ENCODE measurements around the gene IRF7.

IRF7 gene

DNA sequence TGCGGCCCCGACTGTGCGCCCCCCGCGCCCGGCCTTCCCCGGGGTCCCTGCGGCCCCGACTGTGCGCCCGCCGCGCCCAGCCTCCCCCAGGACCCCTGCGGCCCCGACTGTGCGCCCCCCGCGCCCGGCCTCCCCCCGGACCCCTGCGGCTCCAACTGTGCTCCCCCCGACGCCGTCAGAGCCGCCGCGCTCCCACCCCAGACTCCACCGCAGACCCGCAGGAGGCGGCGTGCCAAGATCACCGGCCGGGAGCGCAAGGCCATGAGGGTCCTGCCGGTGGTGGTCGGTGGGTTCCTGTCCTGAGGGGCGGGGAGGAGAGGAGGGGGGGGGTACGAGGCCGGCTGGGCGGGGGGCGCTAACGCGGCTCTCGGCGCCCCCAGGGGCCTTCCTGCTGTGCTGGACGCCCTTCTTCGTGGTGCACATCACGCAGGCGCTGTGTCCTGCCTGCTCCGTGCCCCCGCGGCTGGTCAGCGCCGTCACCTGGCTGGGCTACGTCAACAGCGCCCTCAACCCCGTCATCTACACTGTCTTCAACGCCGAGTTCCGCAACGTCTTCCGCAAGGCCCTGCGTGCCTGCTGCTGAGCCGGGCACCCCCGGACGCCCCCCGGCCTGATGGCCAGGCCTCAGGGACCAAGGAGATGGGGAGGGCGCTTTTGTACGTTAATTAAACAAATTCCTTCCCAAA, 24.4 kb upstream of the IRF7 start:
- DNase-seq, result no peak

DNA sequence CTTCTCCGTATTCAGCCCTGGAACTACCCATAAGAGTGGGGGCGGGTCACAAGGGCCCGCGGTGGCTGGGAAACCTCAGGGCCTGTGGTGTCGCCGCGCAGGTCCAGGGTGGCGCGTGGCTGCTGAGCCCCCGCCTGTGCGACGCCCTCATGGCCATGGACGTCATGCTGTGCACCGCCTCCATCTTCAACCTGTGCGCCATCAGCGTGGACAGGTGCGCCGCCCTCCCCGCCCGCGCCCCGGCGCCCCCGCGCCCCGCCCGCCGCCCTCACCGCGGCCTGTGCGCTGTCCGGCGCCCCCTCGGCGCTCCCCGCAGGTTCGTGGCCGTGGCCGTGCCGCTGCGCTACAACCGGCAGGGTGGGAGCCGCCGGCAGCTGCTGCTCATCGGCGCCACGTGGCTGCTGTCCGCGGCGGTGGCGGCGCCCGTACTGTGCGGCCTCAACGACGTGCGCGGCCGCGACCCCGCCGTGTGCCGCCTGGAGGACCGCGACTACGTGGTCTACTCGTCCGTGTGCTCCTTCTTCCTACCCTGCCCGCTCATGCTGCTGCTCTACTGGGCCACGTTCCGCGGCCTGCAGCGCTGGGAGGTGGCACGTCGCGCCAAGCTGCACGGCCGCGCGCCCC, 23.7 kb upstream of the IRF7 start:
- no peak for DNase-seq

DNA sequence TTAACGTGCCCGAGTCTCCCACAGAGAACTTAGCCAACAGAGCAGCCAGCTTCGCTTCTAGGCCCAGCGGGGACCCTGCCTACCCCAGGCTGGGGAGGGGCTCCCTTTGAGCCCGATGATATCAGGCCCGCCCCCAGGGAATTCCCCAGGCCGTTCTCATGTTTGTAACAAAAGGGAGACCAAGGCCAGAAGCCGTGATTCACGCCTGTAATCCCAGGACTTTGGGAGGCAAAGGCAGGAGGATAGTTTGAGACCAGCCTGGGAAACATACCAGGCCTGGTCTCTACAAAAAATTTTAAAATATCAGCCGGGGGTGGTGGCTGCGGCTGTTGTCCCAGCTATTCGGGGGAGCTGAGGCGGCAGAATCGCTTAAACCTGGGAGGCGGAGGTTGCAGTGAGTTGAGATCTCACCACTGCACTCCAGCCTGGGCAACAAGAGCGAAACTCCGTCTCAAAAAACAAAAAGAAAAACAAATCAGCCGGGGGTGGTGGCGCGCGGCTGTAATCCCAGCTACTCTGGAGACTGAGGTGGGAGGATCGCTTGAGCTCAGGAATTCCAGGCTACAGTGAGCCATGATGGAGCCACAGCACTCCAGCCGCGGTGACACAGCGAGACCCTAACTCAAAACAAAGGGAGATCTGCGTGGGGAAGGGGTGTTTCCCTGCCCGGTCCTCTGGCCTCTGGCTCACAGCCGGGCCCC, 23.0 kb upstream of the IRF7 start:
- DNase-seq, result no peak

DNA sequence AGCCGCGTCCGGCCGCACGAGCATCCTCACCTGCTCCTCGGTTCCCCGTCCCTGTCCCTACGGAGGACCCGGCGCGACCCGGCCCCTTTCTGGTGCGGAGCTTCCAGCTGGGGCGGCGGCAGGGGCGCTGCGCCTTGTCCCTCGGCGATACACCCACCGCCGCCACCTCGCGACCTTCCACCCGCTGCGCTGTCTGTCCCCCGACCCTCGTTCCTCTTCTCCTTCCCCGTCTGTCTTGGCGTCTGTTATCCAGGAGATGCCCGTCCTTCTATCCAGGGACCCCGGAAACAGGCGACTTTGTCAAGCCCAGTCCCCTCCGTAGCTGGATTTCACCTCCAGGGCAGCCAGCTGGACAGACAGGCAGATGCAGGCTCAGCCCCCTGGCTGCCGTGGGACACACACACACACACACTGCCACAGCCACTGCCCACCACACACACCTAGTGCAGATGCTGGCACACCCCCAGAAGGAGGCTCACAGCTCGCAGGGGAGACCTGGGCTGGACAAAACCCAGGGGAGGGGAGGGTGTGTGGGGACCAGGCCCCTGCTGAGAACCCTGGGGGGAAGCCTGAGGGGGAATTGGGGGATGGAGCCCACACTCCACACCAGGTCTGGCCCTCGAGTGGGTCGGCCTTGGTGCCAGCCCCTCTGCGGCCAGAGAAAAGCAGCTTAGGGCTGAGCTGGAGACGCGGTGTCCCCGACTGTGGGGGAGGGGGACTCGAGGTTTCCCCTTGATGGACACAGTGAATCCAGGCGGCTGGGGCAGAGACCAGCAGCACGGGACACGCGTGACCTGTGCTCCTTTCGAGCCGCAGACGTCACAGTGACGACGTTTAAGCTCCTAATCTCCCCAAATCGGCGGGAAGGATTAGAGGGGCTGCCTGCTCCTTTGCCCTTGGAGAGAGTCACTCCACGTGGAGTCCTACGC, 22.1 kb upstream of the IRF7 start:
- no peak for DNase-seq

DNA sequence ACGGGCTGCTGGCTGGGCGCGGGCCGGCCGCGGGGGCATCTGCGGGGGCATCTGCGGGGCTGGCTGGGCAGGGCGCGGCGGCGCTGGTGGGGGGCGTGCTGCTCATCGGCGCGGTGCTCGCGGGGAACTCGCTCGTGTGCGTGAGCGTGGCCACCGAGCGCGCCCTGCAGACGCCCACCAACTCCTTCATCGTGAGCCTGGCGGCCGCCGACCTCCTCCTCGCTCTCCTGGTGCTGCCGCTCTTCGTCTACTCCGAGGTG, 21.5 kb upstream of the IRF7 start:
- no peak for DNase-seq

DNA sequence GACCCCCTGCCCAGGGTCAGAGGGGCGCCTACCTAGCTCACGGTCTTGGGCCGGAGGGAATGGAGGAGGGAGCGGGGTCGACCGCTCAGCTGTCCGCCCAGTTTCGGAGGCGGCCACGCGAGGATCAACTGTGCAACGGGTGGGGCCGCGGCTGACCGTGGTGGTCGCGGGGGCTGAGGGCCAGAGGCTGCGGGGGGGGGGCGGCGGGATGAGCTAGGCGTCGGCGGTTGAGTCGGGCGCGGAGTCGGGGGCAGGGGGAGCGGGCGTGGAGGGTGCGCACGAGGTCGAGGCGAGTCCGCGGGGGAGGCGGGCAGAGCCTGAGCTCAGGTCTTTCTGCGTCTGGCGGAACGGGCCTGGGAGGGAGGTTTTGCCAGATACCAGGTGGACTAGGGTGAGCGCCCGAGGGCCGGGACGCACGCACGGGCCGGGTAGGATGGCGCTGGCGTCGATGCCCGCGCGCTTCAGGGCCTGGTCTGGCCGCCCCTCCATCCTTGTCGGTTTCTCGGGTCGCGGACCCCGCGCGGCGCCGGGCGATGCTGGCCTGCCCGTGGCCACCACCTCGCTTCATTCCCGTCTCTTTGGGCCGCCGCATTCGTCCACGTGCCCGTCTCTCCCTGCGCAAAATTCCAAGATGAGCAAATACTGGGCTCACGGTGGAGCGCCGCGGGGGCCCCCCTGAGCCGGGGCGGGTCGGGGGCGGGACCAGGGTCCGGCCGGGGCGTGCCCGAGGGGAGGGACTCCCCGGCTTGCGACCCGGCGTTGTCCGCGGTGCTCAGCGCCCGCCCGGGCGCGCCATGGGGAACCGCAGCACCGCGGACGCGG, 21.0 kb upstream of the IRF7 start, which contains the start of gene DRD4:
Gene DRD4 (plus strand): TSS at position 759 of the 822 bp plus-strand sequence. CDS start 36 bp downstream, at position 795.
- no peak for DNase-seq

DNA sequence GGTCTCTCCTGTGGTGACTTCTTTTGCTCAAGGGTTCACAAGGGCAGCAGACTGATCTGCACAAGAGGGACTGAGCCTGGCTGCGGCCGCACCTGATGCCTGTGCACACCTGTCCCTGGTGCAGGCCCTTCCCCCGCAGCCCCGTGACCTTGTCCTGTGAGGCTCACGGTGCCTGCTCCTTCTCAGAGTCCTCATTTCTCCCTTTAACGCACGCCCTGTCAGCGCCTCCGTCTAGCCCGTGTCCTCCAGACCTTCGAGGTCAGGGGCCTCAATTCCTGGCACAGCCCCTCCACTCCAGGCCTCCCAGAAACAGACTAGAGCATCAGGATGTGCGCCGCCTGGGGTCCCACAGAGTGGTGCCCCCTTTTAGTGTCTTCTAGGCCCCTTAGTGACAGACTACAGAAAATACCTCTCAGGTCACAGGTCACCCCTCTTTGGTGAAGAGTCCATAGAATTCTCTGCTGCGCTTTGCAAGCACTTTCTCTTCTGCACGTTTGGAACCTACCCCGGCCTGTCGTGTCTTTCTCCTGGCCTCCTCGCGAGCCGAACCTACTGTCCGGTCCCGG, 20.3 kb upstream of the IRF7 start:
- no peak for DNase-seq

DNA sequence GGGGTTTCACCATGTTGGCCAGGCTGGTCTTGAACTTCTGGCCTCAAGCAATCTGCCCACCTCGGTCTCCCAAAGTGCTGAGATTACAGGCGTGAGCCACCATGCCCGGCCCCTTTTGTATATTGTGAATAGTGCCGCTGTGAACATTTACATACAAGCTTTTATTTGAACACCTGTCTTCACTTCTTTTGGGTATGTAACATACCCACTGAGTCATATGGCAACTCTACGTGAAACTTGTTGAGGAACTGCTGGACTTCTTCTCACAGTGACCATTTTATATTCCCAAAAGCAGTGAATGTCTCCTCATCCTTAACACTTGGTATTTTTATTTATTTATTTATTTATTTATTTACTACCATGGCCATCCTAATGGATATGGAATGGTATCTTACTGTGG, 15.1 kb upstream of the IRF7 start:
- DNase-seq, result no peak

DNA sequence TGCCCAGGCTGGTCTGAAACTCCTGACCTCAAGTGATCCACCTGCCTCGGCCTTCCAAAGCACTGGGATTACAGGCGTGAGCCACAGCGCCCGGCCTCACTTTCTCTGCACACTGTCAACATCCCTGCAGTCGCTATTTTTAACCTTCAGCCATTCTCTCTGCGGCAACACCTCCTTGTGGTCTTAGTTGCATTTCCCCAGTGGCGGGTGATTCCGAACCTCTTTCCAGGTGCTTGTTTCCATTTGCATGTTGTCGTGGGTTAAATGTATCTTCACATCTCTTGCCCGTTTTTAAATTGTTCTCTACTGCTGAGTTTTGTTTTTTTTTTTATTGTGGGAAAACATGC, 13.5 kb upstream of the IRF7 start:
- DNase-seq, result no peak

DNA sequence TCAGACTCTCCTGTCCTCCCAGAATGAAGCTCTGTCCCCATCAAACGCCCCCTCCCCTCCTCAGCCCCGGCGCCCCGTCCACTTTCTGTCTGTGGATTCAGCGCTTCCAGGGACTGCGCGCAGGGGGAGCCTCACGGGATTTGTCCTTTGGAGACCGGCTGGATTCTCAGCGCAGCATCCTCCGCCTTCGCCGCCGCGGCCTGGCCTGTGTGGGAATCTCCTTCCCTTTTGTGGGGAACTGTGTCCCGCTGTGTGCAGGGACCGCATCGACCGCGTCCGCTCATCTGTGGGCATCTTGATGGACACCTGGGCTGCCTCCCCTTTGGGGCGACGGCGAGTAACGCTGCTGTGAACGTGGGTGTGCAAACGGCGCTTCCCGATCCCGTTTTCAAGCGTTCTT, 12.3 kb upstream of the IRF7 start:
- DNase-seq, result no peak

DNA sequence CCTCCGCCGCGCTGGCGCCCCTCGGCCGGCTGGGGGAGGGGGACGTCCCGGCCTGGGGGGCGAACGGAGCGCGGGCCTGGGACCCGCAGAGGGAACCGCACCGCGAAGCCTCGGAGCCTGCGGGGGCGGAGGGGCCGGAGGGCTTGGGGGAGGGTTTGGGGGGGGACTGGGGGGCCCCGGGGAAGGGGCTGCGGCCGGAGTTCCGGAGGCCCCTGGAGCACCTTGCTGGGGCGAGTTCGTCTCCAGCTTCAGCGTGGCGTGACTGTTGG, 11.5 kb upstream of the IRF7 start:
- DNase-seq, result no peak

DNA sequence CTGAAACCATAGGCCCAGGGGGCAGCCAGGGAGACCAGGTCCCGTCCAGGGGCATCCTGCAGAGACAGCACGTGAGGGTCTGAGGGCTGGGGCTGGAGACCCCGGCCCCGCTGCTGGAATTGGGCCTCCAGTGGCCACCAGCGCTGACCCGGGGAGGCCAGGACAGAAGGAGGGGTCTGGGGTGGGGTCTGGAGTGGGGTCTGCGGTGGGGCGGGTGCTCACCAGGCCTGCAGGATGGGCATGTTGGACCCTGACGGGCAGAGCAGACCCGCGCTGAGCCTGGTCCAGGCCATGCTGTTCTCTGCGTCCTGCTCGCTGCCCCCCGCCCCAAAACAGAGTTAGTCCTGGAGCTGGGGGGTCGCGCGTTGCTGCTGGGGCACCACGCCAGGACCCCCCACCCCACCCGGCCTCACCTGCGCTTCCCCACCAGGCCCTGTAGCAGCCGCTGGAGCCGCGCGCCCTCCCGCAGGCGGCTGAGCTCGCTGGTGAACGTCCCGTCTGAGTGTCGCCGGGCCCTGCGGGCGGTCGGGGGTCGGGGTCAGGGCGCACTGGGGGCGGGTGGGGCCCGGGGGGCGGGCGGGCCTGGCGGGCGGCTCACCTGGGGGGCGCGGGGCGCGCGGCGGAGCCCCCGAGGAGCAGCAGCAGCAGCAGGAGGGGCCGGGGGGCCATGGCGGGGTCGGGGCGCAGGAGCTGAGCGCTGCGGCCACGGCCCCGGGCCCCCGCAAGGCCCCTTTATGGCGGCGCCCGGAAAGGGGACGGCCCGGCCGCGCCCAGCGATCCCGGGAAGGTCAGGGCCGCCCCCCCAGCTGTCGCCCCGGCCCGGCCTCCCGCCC, 10.9 kb upstream of the IRF7 start, which contains the start of gene SCT:
Gene SCT (minus strand): TSS at position 707 of the 833 bp plus-strand sequence. CDS start 38 bp downstream, at position 669.
- DNase-seq, result no peak

DNA sequence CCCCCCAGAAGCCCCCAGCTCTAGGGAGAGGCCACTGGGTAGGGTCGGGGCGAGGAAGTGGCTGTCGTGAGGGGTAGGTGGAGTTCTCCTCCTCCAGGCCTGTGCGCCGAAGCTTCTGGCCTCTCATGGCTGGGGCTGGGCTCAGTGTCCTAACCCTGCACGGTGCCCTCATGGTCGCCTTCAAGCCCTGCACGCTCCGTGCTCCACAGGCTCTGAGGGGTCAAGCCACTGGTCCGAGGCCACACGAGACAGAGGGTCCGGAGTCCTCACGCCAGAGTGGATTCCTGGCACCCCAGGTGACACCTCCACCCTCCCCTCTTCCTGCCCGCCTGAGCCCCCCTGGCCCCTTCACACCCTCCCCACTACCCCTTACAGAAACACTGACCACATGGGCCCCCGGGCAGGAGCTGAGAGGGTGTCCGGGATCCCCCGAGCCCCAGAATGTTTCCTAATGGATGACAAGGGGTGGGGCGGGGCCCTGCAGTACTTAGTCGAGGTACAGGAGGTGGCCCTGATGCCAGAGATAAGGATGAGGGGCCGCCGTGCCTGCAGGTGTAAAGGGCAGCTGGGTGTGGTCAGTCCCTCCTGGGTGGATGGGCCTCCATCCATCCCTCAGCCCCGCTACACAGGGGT, 10.0 kb upstream of the IRF7 start:
- no peak for DNase-seq

DNA sequence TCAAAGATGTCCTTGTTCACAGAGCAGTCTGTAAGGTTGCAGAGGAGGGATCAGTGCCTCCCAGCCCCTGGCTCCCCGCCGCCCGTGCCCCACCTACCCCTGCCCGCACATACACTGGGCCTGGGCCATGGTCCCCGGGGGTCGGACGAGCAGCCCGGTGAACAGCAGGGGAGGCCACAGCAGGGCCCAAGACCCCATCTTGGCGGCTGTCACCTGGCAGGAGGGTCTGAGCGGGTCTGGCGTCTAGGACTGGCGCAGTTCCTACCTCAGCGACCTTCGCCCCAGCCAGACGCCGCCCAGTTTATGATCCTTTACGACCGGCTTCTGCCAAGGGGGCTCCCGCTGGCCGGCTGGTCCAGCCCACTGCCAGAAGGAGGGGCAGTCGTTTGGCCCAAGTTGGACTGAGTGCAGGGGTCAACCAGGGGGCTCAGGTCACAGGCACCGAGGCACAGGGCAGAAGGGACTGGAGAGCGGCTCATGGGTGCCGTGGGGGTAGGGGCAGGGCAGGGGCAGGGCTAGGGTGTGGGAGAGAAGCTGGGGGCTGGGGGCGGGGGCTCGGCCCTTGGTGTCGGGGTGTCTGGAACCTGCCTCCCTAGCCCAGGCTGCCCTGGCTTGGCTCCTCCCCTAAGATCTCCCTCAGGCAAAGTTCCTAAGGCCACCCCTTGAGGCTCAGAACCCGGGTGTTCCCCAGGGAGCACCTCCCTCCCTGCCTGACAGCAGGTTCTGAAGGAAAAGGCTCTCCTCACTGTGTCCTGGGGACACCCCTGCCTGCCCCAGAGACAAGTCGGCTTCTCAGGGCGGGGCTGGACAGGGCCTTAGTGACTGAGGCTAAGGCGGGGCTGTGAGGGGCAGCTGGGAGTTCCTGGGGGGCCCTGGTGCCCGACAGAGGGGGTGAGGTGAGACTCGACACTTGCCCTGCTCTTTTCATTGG, 9.2 kb upstream of the IRF7 start, which contains the start of gene CDHR5:
Gene CDHR5 (minus strand): TSS at position 251 of the 931 bp plus-strand sequence. CDS start 53 bp downstream, at position 198.
- no peak for DNase-seq

DNA sequence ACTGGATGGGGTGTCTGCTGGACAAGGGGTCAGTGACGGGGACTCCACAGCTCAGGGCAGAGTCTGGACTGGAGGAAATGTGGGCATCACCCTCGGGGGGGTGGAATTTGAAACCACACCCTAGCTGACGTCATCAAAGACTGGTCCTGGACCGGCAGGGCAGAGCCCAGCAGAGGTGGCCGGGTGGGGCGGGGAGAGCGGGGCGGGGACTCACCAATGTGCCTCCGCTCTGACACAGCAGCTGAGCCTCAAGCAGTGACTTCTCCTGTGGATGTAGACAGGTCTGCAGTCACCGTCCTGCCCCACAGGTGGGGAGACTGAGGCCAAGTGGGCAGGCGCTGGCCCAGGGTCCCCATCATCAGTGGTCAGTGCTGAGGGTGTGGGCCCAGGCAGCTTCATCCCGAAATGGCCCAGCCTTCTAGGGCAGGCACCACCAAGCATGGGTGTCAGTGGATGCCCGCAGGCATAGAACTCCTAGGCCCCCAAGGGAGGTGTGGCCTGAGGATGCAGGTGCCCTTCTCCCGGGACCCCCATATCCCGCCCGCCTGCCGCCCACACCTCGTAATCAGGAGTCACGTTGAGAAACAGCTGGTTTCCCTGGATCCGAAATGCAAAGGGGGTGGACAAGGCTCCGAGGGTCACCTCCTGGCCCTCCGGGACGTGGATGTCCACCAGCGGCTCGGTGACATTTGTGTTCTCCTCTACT, 8.4 kb upstream of the IRF7 start:
- no peak for DNase-seq

DNA sequence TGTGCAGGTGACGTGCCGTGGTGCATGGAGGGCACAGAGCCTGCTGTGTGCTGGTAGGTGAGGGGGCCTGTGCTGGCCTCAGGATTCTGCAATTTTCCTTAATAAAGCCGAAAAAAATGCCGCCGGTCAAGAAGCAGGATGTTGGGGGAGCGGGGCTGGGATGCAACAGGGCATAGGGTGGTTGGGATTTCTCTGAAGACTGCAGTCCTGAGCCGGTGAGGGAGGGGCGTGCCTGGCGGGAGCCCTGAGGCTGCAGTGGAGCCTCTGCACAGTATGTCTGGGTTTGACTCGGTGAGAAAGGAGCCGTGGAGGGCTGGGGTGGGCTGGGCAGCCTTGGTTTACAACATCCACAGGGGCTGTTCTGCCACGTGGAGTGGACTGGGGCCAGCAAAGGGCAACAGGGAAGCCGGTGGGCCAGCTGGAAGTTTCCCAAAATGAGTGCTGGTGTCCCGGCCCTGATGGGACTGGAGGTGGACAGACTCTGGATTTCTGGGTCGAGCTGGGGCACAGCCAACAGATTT, 7.7 kb upstream of the IRF7 start:
- DNase-seq, result no peak

DNA sequence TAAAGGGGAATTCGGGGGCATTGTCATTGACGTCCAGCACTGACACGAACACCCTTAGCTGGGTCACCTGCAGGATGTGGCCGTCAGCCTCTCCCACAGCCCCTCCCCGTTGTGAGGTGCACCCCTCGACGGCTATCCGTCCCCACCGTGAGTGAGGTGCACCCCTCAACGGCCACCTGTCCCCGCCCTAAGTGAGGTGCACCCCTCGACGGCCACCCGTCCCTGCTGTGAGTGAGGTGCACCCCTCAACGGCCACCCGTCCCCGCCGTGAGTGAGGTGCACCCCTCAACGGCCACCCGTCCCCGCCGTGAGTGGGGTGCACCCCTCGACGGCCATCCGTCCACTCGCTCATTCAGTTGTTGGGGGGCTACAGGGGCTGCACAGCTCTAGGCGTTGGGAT, 6.1 kb upstream of the IRF7 start:
- no peak for DNase-seq

DNA sequence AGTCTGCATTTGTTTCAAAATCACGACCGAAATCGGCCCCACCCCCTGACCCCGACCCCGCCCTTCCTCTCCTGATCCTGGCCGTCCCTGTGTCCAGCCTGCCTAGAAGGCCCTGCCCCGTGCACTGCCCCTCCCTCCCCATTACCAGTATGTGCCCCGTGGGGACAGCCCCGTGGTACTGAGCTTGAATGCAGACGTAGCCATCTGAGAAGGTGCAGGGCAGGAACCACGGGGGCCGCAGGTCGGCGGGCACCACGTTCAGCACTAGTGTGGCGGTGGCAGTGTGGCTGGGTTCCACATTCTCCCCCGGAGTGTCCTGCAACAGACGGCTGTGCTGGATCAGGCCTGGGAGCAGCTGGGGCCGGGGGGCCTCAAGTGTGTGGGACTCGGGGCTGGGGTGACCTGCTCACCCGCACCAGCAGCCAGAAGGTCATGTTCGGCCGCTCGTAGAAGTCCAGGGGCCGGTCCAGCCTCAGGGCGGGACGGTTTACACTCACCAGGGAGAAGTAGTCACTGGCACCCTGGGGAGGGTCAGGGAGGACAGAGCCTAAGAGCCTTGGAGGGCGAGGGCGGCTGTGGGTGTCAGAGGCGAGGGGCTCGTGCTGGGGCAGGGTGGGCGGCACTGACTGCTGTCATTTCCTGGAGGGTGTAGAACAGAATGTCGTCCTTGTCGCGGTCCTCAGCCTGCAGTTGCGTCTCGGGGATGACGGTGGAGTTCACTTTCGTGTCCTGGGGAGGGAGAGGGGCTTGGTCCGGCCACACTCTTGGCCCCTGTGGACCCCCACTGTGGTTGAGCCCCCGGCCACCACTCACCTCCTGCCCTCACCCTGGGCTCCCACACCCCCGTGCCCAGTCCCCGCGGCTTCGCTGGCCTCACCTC, 5.4 kb upstream of the IRF7 start:
- DNase-seq, result no peak
